ENCODE data around the gene BTN3A1. TPM values are rescaled to one million over a fixed set of nuclear protein-coding genes. Genes with fewer than 3 reads are reported as not detected.

BTN3A1 gene
- total RNA-seq, 2 experiments from 2014 or later = 33.3 to 33.4 TPM

GRCh38 chr6:26392932-26393636, 9.0 kb upstream of the BTN3A1 start:
- TF ChIP-seq, protein P1, sequence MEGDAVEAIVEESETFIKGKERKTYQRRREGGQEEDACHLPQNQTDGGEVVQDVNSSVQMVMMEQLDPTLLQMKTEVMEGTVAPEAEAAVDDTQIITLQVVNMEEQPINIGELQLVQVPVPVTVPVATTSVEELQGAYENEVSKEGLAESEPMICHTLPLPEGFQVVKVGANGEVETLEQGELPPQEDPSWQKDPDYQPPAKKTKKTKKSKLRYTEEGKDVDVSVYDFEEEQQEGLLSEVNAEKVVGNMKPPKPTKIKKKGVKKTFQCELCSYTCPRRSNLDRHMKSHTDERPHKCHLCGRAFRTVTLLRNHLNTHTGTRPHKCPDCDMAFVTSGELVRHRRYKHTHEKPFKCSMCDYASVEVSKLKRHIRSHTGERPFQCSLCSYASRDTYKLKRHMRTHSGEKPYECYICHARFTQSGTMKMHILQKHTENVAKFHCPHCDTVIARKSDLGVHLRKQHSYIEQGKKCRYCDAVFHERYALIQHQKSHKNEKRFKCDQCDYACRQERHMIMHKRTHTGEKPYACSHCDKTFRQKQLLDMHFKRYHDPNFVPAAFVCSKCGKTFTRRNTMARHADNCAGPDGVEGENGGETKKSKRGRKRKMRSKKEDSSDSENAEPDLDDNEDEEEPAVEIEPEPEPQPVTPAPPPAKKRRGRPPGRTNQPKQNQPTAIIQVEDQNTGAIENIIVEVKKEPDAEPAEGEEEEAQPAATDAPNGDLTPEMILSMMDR (conservative IDR thresholded peaks at IDR 0.05; ENCODE audit: low read length) = no peak
- no peak for TF ChIP-seq EZH2phosphoT487 (IDR thresholded peaks at IDR 0.05; ENCODE audit: borderline replicate concordance, low read depth, low read length)
- Histone ChIP-seq H3K9me2 (ENCODE audit: insufficient read depth, low read length) (no peaks in the 10 kb centered on the region), H4K20me1 (ENCODE audit: insufficient read depth, low read length) (no peaks in the 10 kb centered on the region), H3K4me3 (ENCODE audit: low read depth, low read length, poor library complexity, severe bottlenecking) (no peak overlapping the region), H3K36me3 (ENCODE audit: insufficient read depth, low read length) (peaks cover 68% of the 10 kb centered on the region), H3K4me2 (ENCODE audit: low read length) (0 out of 2 replicates have a peak overlapping the region, but pooled peaks have one; percentile 12), H3K9me3 (ENCODE audit: low read length) (no peaks in the 10 kb centered on the region), H3K79me2 (ENCODE audit: insufficient read depth, low read depth, low read length) (no peaks in the 10 kb centered on the region), H2AFZ (ENCODE audit: low read length) (no peak overlapping the region), H3K4me1 (ENCODE audit: insufficient read depth, low read length, poor library complexity, severe bottlenecking) (peaks cover 25% of the 10 kb centered on the region), H3K27ac (ENCODE audit: low read depth, low read length, poor library complexity, severe bottlenecking) (no peak overlapping the region)
- POLR2A ChIA-PET = interaction anchor here (0.6 to 2.3 kb wide), 5 partner anchors 9 to 81 kb away, joined by 3 to 9 read pairs (median 5); no protein-coding TSS in a partner anchor
- DNase-seq (ENCODE audit: low spot score) = no peak
- BruUV-seq (replicated peaks) = no TSS peak
- CTCF ChIA-PET (ENCODE audit: unreplicated experiment) = no interaction called here
- intact Hi-C loops (cut with micrococcal nuclease; ENCODE audit: unreplicated experiment) = no loop called here

DNA sequence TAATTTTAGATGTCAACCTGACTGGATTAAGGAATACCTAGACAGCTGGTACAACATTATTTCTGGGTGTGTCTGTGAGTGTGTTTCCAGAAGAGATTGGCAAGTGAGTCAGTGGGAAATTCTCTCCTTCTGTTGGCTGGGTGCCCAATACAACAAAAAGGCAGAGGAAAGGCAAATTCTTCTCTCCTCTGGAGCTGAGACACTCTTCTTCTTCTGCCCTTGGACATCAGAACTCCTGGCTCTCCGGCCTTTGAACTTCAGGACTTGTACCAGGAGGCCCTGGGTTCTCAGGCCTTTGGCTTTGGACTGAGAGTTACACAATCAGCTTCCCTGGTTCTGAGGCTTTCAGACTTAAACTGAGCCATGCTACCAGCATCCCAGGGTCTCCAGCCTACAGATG, 7.8 kb upstream of the BTN3A1 start:
- TF ChIP-seq EZH2phosphoT487 (IDR thresholded peaks at IDR 0.05; ENCODE audit: borderline replicate concordance, low read depth, low read length) = no peak
- TF ChIP-seq, protein P1 (conservative IDR thresholded peaks at IDR 0.05; ENCODE audit: low read length) = no peak
- Histone ChIP-seq H4K20me1 (ENCODE audit: insufficient read depth, low read length) (no peaks in the 10 kb centered on the region), H3K79me2 (ENCODE audit: insufficient read depth, low read depth, low read length) (no peaks in the 10 kb centered on the region), H3K4me1 (ENCODE audit: insufficient read depth, low read length, poor library complexity, severe bottlenecking) (peaks cover 14% of the 10 kb centered on the region), H3K4me3 (ENCODE audit: low read depth, low read length, poor library complexity, severe bottlenecking) (no peak overlapping the region), H3K4me2 (ENCODE audit: low read length) (no peak overlapping the region), H3K27ac (ENCODE audit: low read depth, low read length, poor library complexity, severe bottlenecking) (no peak overlapping the region), H2AFZ (ENCODE audit: low read length) (no peak overlapping the region), H3K9me2 (ENCODE audit: insufficient read depth, low read length) (no peaks in the 10 kb centered on the region), H3K9me3 (ENCODE audit: low read length) (no peaks in the 10 kb centered on the region), H3K36me3 (ENCODE audit: insufficient read depth, low read length) (peaks cover 59% of the 10 kb centered on the region)
- intact Hi-C loops (cut with micrococcal nuclease; ENCODE audit: unreplicated experiment) = no loop called here
- no peak for DNase-seq (ENCODE audit: low spot score)
- CTCF ChIA-PET (ENCODE audit: unreplicated experiment) = no interaction called here
- POLR2A ChIA-PET = interaction anchor here (1.0 to 2.3 kb wide), 3 partner anchors 10 to 80 kb away, joined by 3 to 9 read pairs (median 5); no protein-coding TSS in a partner anchor
- no TSS peak for BruUV-seq (replicated peaks)

- DNase-seq (ENCODE audit: low spot score) = no peak
- Histone ChIP-seq H2AFZ (ENCODE audit: low read length) (no peak overlapping the region), H3K9me3 (ENCODE audit: low read length) (no peaks in the 10 kb centered on the region), H3K27ac (ENCODE audit: low read depth, low read length, poor library complexity, severe bottlenecking) (no peak overlapping the region), H3K9me2 (ENCODE audit: insufficient read depth, low read length) (no peaks in the 10 kb centered on the region), H3K79me2 (ENCODE audit: insufficient read depth, low read depth, low read length) (peaks cover 13% of the 10 kb centered on the region; the same call in 1 of the 2 replicates), H3K4me1 (ENCODE audit: insufficient read depth, low read length, poor library complexity, severe bottlenecking) (peaks cover 28% of the 10 kb centered on the region), H3K36me3 (ENCODE audit: insufficient read depth, low read length) (peaks cover 17% of the 10 kb centered on the region), H3K4me2 (ENCODE audit: low read length) (no peak overlapping the region), H4K20me1 (ENCODE audit: insufficient read depth, low read length) (no peaks in the 10 kb centered on the region), H3K4me3 (ENCODE audit: low read depth, low read length, poor library complexity, severe bottlenecking) (no peak overlapping the region)
- CTCF ChIA-PET (ENCODE audit: unreplicated experiment) = no interaction called here
- intact Hi-C loops (cut with micrococcal nuclease; ENCODE audit: unreplicated experiment) = no loop called here
- TF ChIP-seq, protein P1 (conservative IDR thresholded peaks at IDR 0.05; ENCODE audit: low read length) = no peak
- TF ChIP-seq EZH2phosphoT487 (IDR thresholded peaks at IDR 0.05; ENCODE audit: borderline replicate concordance, low read depth, low read length) = no peak
- no TSS peak for BruUV-seq (replicated peaks)
- POLR2A ChIA-PET = no interaction called here
Measured at GRCh38 chr6:26398555-26398954, 3.5 kb upstream of the BTN3A1 start.

Measured in OCI-LY7 (cell line).